Fibroblast of gingiva (primary cell): ENCODE results near the gene XPR1.
"Not testable (repeated sequence)": the region's sequence is repeated elsewhere in the genome, so short reads cannot be mapped to it uniquely, and the experiment has no call there.

Experiments
- DNase-seq: peaks from one replicate; pipeline ENCODE4 v3.0.0-alpha.2; 2011; ENCODE audit warnings: low read depth

Gene XPR1

DNA sequence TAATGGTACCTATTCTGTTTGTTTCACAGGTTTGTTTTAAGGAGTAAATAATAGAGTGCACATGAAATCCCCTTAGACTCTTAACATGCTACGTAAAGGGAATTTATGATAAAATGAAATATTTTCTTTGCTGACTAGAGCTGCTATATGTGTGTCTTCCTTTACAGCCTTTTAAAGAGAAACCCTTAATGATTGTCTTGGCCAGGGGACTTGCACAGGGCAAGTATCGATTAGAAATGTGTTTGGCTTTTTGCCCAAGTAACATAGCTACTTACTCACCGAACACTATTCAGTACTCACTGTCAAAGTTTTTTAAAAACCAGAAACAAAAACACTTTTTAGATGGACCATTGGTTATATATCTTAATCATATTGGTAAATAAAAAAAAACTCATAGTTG lies 209.6 kb downstream of the XPR1 start:
- DNase-seq, result no peak

DNA sequence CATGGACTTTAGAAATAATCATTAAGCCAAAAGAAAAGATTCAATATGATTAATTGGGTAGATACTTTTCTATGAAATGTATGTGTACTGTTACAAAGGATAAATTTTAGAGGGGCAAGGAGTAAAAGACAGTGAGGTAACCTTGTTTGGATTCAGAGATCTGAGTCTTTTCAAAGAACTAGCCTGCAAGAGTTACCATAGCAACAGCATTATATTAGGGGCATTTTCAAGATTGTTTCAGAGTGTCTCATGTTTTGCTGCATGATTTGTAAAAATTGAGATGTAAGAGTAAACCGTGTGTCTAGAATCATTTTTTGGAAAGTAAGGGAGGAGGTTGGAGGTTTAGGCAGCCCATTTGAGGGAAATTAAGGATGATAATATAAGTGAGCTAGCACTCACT lies 210.2 kb downstream of the XPR1 start:
- peak; percentile 59 for DNase-seq

DNA sequence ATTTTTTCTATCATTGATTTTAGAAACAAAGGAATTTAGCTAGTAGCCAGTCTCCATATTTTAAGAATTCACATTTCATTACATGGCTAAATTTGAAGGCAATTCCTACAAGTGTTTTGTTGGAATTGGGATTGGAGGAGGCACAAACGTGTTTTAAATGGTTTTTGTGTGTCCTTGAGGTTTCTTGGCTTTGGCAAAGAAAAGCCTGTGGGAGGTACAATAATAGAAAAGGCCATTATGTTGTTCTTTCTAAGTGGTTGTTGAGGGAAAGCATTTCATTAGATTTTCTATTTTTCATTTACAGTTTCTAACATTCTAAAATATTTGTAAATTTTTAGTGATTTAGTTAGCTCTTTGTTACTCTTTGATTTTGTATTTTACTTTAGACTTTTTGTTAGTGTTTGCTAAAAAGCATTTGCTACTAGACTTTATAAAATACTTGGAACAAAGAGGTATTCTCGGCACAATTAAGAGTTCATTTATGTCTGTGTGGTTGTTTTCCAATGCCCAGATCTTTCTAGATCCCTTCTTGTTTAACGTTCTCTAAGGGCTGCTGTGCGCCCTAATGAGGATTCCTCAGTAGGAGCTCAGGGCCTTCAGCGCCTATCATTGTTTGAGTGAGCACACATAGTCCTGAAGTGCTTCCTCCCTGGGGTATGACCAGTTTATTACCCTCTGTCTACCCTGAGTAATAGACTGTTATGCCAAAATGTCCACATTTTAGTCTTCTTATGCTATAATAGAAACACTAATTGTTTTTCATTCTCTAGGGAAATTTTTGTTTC lies 210.9 kb downstream of the XPR1 start:
- DNase-seq, result no peak

DNA sequence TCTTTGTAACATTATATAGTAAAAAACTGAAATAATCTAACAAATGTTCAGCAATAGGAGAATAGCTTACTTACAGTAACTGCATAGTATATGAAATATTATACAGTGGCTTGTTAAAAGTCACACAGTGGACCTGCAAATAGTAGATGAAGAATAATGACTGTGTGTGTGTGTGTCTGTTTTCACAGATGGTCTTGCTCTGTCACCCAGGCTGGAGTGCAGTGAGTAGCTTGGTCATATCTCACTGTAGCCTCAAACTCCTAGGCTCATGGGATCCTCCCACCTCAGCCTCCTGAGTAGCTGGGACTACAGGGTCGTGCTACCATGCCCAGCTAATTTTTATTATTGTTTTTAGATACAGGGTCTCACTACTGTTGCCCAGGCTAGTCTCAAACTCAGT lies 213.5 kb downstream of the XPR1 start:
- no peak for DNase-seq

- no peak for DNase-seq
Observed at GRCh38 chr1:180848191-180848590, 216.4 kb downstream of the XPR1 start.

DNA sequence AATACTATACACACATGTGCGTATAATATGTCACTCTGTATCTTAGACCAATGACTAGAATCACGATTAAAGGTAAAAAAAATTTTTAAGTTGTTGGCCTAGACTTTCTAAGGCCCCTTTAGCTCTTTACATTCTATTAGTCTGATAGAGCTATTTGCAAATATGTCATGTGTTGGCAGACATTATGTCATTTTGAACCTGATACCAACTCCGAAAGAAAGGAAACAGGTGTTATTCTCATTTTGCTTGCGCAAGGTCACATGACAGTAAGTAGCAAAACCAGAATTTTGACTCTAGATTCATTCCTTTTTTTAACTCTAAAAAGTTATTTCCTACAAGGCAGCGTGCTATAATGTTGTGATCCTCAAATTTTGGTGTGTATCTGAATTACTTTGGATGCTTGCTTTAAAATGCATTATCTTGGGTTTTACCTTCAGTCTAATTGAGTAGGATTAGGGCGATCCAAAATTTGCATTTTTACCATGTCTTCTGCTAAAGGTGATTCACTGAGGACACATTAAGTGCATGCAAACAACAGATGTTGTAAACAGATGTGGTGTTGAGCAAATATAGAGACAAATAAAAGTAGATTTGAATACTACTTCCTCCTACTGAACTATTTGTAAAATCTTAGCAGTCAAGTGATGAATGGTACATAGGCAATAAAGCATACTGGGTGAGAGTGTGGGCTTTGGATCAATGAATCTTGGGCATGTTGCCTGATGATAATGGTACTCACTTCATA lies 217.4 kb downstream of the XPR1 start:
- DNase-seq, result no peak

GRCh38 chr1:180851995-180852887 lies 220.4 kb downstream of the XPR1 start:
- DNase-seq, result no peak

DNA sequence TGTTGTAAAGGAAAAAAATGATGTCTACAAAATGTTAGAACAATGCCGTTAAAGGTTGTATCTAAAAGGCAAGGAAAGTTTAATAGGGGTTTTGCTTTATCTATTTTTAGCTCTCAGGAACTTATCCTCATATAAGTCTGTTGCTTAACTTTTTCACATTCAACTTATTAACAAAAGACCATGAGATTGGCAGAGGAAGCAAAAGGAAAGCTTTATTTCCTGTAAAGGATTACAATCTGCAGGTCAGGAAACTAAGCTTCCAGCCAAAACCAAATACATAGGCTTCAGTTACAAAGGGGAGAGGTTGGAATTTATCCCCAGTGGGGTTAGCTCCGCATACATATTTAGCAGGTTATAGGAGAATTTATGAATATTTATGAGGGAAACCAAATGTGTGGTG lies 222.2 kb downstream of the XPR1 start:
- peak; percentile 15 for DNase-seq

- DNase-seq, result no peak
Observed at GRCh38 chr1:180854456-180854855, 222.6 kb downstream of the XPR1 start.

DNA sequence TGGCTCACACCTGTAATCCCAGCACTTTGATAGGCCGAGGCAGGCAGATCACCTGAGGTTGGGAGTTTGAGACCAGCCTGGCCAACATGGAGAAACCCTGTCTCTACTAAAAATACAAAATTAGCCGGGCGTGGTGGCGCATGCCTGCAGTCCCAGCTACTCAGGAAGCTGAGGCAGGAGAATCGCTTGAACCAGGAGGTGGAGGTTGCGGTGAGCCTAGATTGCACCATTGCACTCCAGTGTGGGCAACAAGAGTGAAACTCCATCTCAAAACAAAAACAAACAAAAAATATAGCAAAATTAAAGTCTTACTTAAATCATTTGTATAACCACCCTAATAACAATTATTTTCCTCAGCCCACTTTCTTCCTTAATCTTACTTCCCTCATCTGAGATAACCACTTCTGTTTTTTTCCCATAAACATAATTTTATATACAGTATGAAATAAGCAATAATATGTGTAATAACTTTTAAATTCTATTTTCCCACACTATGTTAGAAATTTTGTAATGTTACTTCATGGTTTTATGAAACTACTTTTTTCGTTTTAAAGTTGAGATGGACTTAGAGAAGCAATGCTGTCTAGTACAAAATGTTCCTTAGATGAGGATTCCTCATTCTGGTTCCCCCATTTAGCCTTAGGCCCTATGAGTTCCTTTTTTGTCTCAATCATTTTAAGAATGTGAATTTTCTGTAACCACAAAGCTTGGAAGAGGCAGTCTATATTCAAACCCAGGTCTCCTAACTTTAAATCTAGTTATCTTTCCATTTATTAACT lies 226.3 kb downstream of the XPR1 start:
- DNase-seq, result not testable (repeated sequence)

GRCh38 chr1:180859306-180859705 lies 227.5 kb downstream of the XPR1 start:
- DNase-seq, result no peak

- DNase-seq, result no peak
Observed at GRCh38 chr1:180860535-180860934, 228.7 kb downstream of the XPR1 start.

- DNase-seq, result no peak
Observed at GRCh38 chr1:180862305-180862704, 230.5 kb downstream of the XPR1 start.

DNA sequence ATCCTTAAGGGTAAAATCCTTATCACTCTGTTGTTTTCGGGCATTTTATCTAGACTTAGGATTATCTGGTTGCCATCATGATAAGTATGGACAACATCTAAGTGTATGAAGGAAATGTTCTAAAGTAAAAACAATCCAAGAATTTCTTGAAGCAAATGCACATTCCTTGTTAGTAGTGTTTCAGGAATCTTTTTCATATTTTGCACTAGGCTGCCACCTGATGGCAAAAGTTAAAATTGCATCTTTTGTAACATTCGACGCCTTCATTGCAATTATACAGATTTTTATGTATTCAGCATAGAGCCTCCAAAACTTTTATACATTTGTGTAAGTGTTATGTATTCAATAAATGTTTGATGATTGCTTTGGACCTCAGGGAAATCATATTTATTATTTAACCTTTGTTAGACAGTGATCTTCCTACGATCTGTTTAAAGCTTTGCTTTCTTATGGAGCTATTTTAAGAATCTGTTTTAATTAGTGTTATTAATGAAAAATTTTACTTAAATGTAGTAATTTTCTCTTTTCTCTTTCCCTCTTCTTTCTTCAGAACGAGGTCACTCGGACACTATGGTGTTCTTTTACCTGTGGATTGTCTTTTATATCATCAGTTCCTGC lies 231.4 kb downstream of the XPR1 start:
- DNase-seq, result peak; percentile 32

GRCh38 chr1:180881806-180882509 lies 250.1 kb downstream of the XPR1 start:
- peak; percentile 54 for DNase-seq

- DNase-seq, result no peak
Observed at GRCh38 chr1:180884588-180885300, 252.9 kb downstream of the XPR1 start.

DNA sequence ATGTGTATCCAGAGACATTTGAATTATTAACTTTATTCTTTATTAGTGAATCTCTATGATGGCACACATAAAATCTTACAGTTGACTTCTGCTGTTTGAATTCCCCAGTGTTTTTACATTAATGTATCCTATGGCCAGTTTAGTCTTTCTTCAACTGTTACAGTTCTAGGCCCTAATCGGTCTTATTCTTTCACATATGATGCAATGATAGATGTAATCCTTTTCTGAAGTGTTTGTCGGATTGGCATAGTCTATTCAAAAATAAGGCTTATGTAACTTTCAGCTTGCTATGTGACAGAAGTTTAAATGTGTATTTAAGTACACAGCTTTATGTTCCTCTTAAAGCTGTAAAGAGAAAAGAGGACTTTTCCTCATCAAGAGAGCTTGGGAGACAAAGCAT lies 254.5 kb downstream of the XPR1 start:
- no peak for DNase-seq

DNA sequence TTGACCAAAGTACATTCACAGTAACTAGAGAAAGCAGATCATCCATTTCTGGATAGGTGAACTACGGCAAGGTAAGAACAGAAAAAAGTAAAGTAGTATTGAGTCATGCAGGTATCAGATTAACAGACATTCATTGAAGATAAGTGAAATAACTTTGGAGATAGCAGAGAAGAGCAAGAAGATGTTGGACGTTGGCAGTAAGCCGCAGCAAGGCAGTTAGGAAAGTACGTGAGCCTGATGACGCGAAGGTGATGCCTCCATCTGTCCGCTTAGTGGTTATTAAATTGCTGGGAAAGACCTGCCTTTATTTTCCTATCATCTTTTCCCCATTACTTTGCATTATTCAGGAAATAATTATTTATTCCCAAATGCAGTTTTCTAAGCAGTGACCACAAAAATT lies 256.0 kb downstream of the XPR1 start:
- no peak for DNase-seq

- DNase-seq, result no peak
Observed at GRCh38 chr1:180888870-180889269, 257.0 kb downstream of the XPR1 start.

DNA sequence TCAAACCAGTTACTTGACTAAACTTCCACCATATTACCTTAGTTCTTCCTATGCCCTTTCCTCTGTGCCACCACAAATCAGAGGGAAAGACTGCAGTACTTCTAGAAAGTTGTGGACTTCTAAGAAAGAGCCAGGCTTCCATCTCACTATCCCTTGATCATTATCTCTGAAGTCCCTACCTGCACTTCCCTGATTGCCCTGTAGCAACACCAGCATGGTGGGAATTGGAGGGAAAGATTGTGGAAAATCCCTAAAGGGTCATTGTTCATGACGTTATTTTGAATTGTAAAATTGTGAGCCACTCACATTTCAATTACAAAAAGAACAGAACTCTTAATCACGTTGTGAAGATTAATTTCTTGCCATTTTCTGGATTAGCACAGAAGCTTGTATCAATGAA lies 257.5 kb downstream of the XPR1 start:
- no peak for DNase-seq
